ENCODE results near the gene ECM1. TPM values are rescaled to one million over a fixed set of nuclear protein-coding genes. Genes with fewer than 3 reads are reported as not detected.
A peak's percentile ranks its signal among the peaks of the same experiment; 100 is the strongest.

Gene ECM1
- total and polyA plus RNA-seq, 4 experiments from 2014 or later: 1.9 to 2.0 TPM; not detected in 2

- Histone ChIP-seq H3K27me3 (ENCODE audit: insufficient read depth, low read length) (no peaks in the 10 kb centered on the region), H3K36me3 (ENCODE audit: insufficient read depth, low read length) (no peaks in the 10 kb centered on the region), H3K9me3 (ENCODE audit: control insufficient read depth in 1 of 2, low read length in 2 of 2) (no peaks in the 10 kb centered on the region), H3K4me3 (ENCODE audit: low read length in 2 of 2) (no peak overlapping the region), H3K4me1 (ENCODE audit: insufficient read depth, low read length) (peaks cover 4% of the 10 kb centered on the region), H3K27ac (ENCODE audit: low read depth, low read length) (no peak overlapping the region)
- Mint-ChIP-seq H3K36me3 (no peaks in the 10 kb centered on the region), H3K27me3 (peaks cover 11 to 18% of the 10 kb centered on the region in 2 donors), H3K9me3 (no peaks in the 10 kb centered on the region), H3K4me1 (peaks cover 3 to 4% (median 3%) of the 10 kb centered on the region in 4 donors), H3K4me3 (no peak overlapping the region), H3K27ac (no peak overlapping the region)
- DNase-seq: no peak
- POLR2A ChIA-PET (ENCODE audit: partially characterized antibody): no interaction called here
- intact Hi-C loops (cut with micrococcal nuclease): no loop called here
- CTCF ChIA-PET (ENCODE audit: partially characterized antibody): no interaction called here
These were observed 35.7 kb downstream of the ECM1 start for GRCh38 chr1:150543500-150544143.

GRCh38 chr1:150544204-150544603 lies 36.3 kb downstream of the ECM1 start:
- Mint-ChIP-seq H3K9me3 (no peaks in the 10 kb centered on the region), H3K4me3 (no peak overlapping the region), H3K27ac (no peak overlapping the region), H3K36me3 (no peaks in the 10 kb centered on the region), H3K4me1 (peaks cover 4 to 5% (median 4%) of the 10 kb centered on the region in 4 donors), H3K27me3 (peaks cover 11 to 18% of the 10 kb centered on the region in 2 donors)
- H3K4me1 ChIP-seq (ENCODE audit: insufficient read depth, low read length): peaks cover 5% of the 10 kb centered on the region
- intact Hi-C loops (cut with micrococcal nuclease): no loop called here
- ChIA-PET POLR2A (ENCODE audit: partially characterized antibody) (no interaction called here), CTCF (ENCODE audit: partially characterized antibody) (no interaction called here)
- no peak overlapping the region for H3K4me3 ChIP-seq (ENCODE audit: low read length in 2 of 2)
- no peaks in the 10 kb centered on the region for H3K27me3 ChIP-seq (ENCODE audit: insufficient read depth, low read length)
- no peaks in the 10 kb centered on the region for H3K9me3 ChIP-seq (ENCODE audit: control insufficient read depth in 1 of 2, low read length in 2 of 2)
- H3K36me3 ChIP-seq (ENCODE audit: insufficient read depth, low read length): no peaks in the 10 kb centered on the region
- no peak for DNase-seq
- H3K27ac ChIP-seq (ENCODE audit: low read depth, low read length): no peak overlapping the region

GRCh38 chr1:150545486-150546032 lies 37.6 kb downstream of the ECM1 start:
- Histone ChIP-seq H3K9me3 (ENCODE audit: control insufficient read depth in 1 of 2, low read length in 2 of 2) (no peaks in the 10 kb centered on the region), H3K36me3 (ENCODE audit: insufficient read depth, low read length) (no peaks in the 10 kb centered on the region), H3K27ac (ENCODE audit: low read depth, low read length) (no peak overlapping the region), H3K27me3 (ENCODE audit: insufficient read depth, low read length) (no peaks in the 10 kb centered on the region), H3K4me3 (ENCODE audit: low read length in 2 of 2) (no peak overlapping the region), H3K4me1 (ENCODE audit: insufficient read depth, low read length) (peaks cover 7% of the 10 kb centered on the region)
- Mint-ChIP-seq H3K4me3 (no peak overlapping the region), H3K27me3 (peaks cover 14 to 18% of the 10 kb centered on the region in 2 donors), H3K9me3 (no peaks in the 10 kb centered on the region), H3K27ac (peak overlapping the region in 1 of 7 donors; percentile 23), H3K4me1 (peaks cover 4 to 9% (median 6%) of the 10 kb centered on the region in 4 donors), H3K36me3 (no peaks in the 10 kb centered on the region)
- no peak for DNase-seq
- intact Hi-C loops (cut with micrococcal nuclease): no loop called here
- CTCF ChIA-PET (ENCODE audit: partially characterized antibody): interaction anchor here (0.6 kb wide), 1 partner anchor 19 kb away, joined by 3 read pairs; no protein-coding TSS in a partner anchor
- POLR2A ChIA-PET (ENCODE audit: partially characterized antibody): interaction anchor here (0.9 kb wide), 1 partner anchor 15 kb away, joined by 3 read pairs; no protein-coding TSS in a partner anchor

GRCh38 chr1:150546294-150546937 lies 38.5 kb downstream of the ECM1 start:
- Histone ChIP-seq H3K4me1 (ENCODE audit: insufficient read depth, low read length) (peaks cover 16% of the 10 kb centered on the region), H3K27ac (ENCODE audit: low read depth, low read length) (no peak overlapping the region), H3K36me3 (ENCODE audit: insufficient read depth, low read length) (no peaks in the 10 kb centered on the region), H3K27me3 (ENCODE audit: insufficient read depth, low read length) (no peaks in the 10 kb centered on the region), H3K4me3 (ENCODE audit: low read length in 2 of 2) (no peak overlapping the region), H3K9me3 (ENCODE audit: control insufficient read depth in 1 of 2, low read length in 2 of 2) (no peaks in the 10 kb centered on the region)
- no peaks in the 10 kb centered on the region for H3K9me3 Mint-ChIP-seq
- intact Hi-C loops (cut with micrococcal nuclease): no loop called here
- ChIA-PET CTCF (ENCODE audit: partially characterized antibody) (no interaction called here), POLR2A (ENCODE audit: partially characterized antibody) (interaction anchor here (0.9 kb wide), 1 partner anchor 14 kb away, joined by 3 read pairs; no protein-coding TSS in a partner anchor)
- H3K4me1 Mint-ChIP-seq: peaks cover 9 to 11% (median 11%) of the 10 kb centered on the region in 4 donors
- DNase-seq: no peak
- H3K4me3 Mint-ChIP-seq: peak overlapping the region in 1 of 8 donors; percentile 7
- no peaks in the 10 kb centered on the region for H3K36me3 Mint-ChIP-seq
- H3K27me3 Mint-ChIP-seq: peaks cover 14 to 18% of the 10 kb centered on the region in 2 donors
- no peak overlapping the region for H3K27ac Mint-ChIP-seq

- H3K27me3 ChIP-seq (ENCODE audit: insufficient read depth, low read length): no peaks in the 10 kb centered on the region
- intact Hi-C loops (cut with micrococcal nuclease): no loop called here
- peak in 1 of 5 donors; percentile 5 for DNase-seq
- H3K4me1 ChIP-seq (ENCODE audit: insufficient read depth, low read length): peaks cover 23% of the 10 kb centered on the region
- CTCF ChIA-PET (ENCODE audit: partially characterized antibody): interaction anchor here (0.9 to 1.7 kb wide), 3 partner anchors 11 to 15 kb away, joined by 4 to 9 read pairs (median 4); no protein-coding TSS in a partner anchor
- H3K9me3 ChIP-seq (ENCODE audit: control insufficient read depth in 1 of 2, low read length in 2 of 2): no peaks in the 10 kb centered on the region
- Mint-ChIP-seq H3K4me3 (peak overlapping the region; percentile 80 to 85 (median 82)), H3K4me1 (peaks cover 13 to 25% (median 15%) of the 10 kb centered on the region in 4 donors), H3K27ac (peak overlapping the region in 3 of 7 donors; percentile 25 to 61 (median 59)), H3K9me3 (no peaks in the 10 kb centered on the region), H3K27me3 (peaks cover 14 to 15% of the 10 kb centered on the region in 2 donors), H3K36me3 (no peaks in the 10 kb centered on the region)
- POLR2A ChIA-PET (ENCODE audit: partially characterized antibody): interaction anchor here (0.9 to 2.5 kb wide), 4 partner anchors 12 to 81 kb away, joined by 3 to 11 read pairs (median 4); partner anchors contain the start of gene ENSA
- H3K36me3 ChIP-seq (ENCODE audit: insufficient read depth, low read length): no peaks in the 10 kb centered on the region
- H3K27ac ChIP-seq (ENCODE audit: low read depth, low read length): no peak overlapping the region
- H3K4me3 ChIP-seq (ENCODE audit: low read length in 2 of 2): peak overlapping the region; percentile 33 to 47
These were observed 40.4 kb downstream of the ECM1 start for GRCh38 chr1:150548324-150548631.

GRCh38 chr1:150548632-150549495 lies 41.0 kb downstream of the ECM1 start, which contains the start of gene ADAMTSL4:
ADAMTSL4 (plus strand) TSS chr1:150549408; CDS start chr1:150552289, 2,881 bp downstream.
- H3K27me3 Mint-ChIP-seq: peaks cover 11 to 14% of the 10 kb centered on the region in 2 donors
- POLR2A ChIA-PET (ENCODE audit: partially characterized antibody): interaction anchor here (0.9 to 2.5 kb wide), 5 partner anchors 12 to 80 kb away, joined by 3 to 11 read pairs (median 5); partner anchors contain the start of gene ENSA
- intact Hi-C loops (cut with micrococcal nuclease): no loop called here
- no peaks in the 10 kb centered on the region for H3K9me3 Mint-ChIP-seq
- Histone ChIP-seq H3K4me1 (ENCODE audit: insufficient read depth, low read length) (peaks cover 23% of the 10 kb centered on the region), H3K9me3 (ENCODE audit: control insufficient read depth in 1 of 2, low read length in 2 of 2) (no peaks in the 10 kb centered on the region), H3K36me3 (ENCODE audit: insufficient read depth, low read length) (no peaks in the 10 kb centered on the region), H3K4me3 (ENCODE audit: low read length in 2 of 2) (peak within 1 kb of the TSS; percentile 33 to 47), H3K27me3 (ENCODE audit: insufficient read depth, low read length) (no peaks in the 10 kb centered on the region), H3K27ac (ENCODE audit: low read depth, low read length) (no peak within 1 kb of the TSS)
- DNase-seq: peak in 2 of 5 donors; percentile 32 to 36
- no peaks in the 10 kb centered on the region for H3K36me3 Mint-ChIP-seq
- CTCF ChIA-PET (ENCODE audit: partially characterized antibody): interaction anchor here (0.9 to 3.7 kb wide), 5 partner anchors 11 to 70 kb away, joined by 3 to 25 read pairs (median 4); no protein-coding TSS in a partner anchor
- H3K27ac Mint-ChIP-seq: peak within 1 kb of the TSS in 3 of 7 donors; percentile 25 to 61 (median 59)
- peaks cover 13 to 25% (median 15%) of the 10 kb centered on the region in 4 donors for H3K4me1 Mint-ChIP-seq
- peak within 1 kb of the TSS; percentile 81 to 87 (median 82) for H3K4me3 Mint-ChIP-seq

Measured in CD4-positive, alpha-beta memory T cell (primary cell).